Hepatocyte (in vitro differentiated cells): ENCODE data around the gene PRKCA. TPM values are rescaled to one million over a fixed set of nuclear protein-coding genes. Genes with fewer than 3 reads are reported as not detected.

Source experiments
- DNase-seq: peaks from one replicate; pipeline ENCODE4 v3.0.0-alpha.2; 2016; ENCODE audit warnings: low spot score
- H2AFZ ChIP-seq: fragments of 200-600 bp; sonication (generic); 2 replicates; pipeline ENCODE4 v1.6.0; 2016; ENCODE audit warnings: antibody characterized with exemption, mild to moderate bottlenecking
- H3K27ac ChIP-seq: fragments of 200-600 bp; sonication (generic); 2 replicates; pipeline ENCODE4 v1.5.1; 2016; ENCODE audit warnings: mild to moderate bottlenecking
- H3K27me3 ChIP-seq: fragments of 200-600 bp; sonication (generic); 2 replicates; pipeline ENCODE4 v1.6.1; 2016
- H3K36me3 ChIP-seq: fragments of 200-600 bp; sonication (generic); replicated peaks from 2 replicates; pipeline ENCODE4 v1.5.1; 2016; ENCODE audit warnings: low read depth; ENCODE audit not compliant: insufficient read depth
- H3K4me1 ChIP-seq: fragments of 200-600 bp; sonication (generic); 2 replicates; pipeline ENCODE4 v1.5.1; 2016; ENCODE audit warnings: mild to moderate bottlenecking, moderate library complexity; ENCODE audit not compliant: insufficient read depth
- H3K4me2 ChIP-seq: fragments of 200-600 bp; sonication (generic); 2 replicates; pipeline ENCODE4 v1.6.0; 2016
- H3K4me3 ChIP-seq: fragments of 200-600 bp; sonication (generic); 2 replicates; pipeline ENCODE4 v1.5.1; 2016; ENCODE audit warnings: mild to moderate bottlenecking
- H3K79me2 ChIP-seq: fragments of 200-600 bp; sonication (generic); 2 replicates; pipeline ENCODE4 v1.6.0; 2017; ENCODE audit warnings: mild to moderate bottlenecking
- H3K9me2 ChIP-seq: fragments of 200-600 bp; sonication (generic); replicated peaks from 2 replicates; pipeline ENCODE4 v1.6.0; 2017; ENCODE audit warnings: mild to moderate bottlenecking; ENCODE audit not compliant: insufficient read depth
- H3K9me3 ChIP-seq: fragments of 200-600 bp; sonication (generic); 2 replicates; pipeline ENCODE4 v1.5.1; 2016; ENCODE audit warnings: low read depth, mild to moderate bottlenecking
- H4K20me1 ChIP-seq: fragments of 200-600 bp; sonication (generic); 2 replicates; pipeline ENCODE4 v1.6.0; 2016; ENCODE audit warnings: mild to moderate bottlenecking; ENCODE audit not compliant: insufficient read depth, poor library complexity, severe bottlenecking
- CTCF ChIP-seq: fragments of 200-600 bp; sonication (generic); IDR thresholded peaks from 2 replicates; pipeline ENCODE4 v1.5.1; 2016; ENCODE audit warnings: antibody characterized with exemption, mild to moderate bottlenecking; ENCODE audit not compliant: poor library complexity
- EZH2 ChIP-seq: fragments of 200-600 bp; sonication (generic); IDR thresholded peaks from 2 replicates; pipeline ENCODE4 v1.6.1; 2016; ENCODE audit warnings: antibody characterized with exemption, mild to moderate bottlenecking, borderline replicate concordance
- EZH2phosphoT487 ChIP-seq: fragments of 200-600 bp; sonication (generic); IDR thresholded peaks from one replicate; pipeline ENCODE4 v1.6.1; 2018; ENCODE audit warnings: antibody characterized with exemption, mild to moderate bottlenecking, low read depth, moderate library complexity; ENCODE audit not compliant: unreplicated experiment, severe bottlenecking
- WGBS: methylation state at CpG from one replicate; pipeline ENCODE4 v1.1.6; 2016; ENCODE audit warnings: low lambda C conversion rate; ENCODE audit errors: missing lambda C conversion rate; 5-methylcytosine and 5-hydroxymethylcytosine counted together
- polyA plus RNA-seq: library from polyadenylated mRNA; unstranded; fragments of >200 nt; fragmentation: Nextera tagmentation; extraction: Ambion mirVana; gene quantifications from 2 replicates; pipeline ENCODE4 v1.2.1, GENCODE V29; 2016
- total RNA-seq: library from RNA; depleted of rRNA; stranded (reverse); fragments of >200 nt; gene quantifications from 2 replicates; pipeline ENCODE4 v1.2.3, GENCODE V29; 2014

The PRKCA gene
- total and polyA plus RNA-seq, 2 experiments from 2014 or later, result 5.9 to 18.5 TPM

- H2AFZ ChIP-seq, result no peak overlapping the region
- TF ChIP-seq EZH2 (no peak), CTCF (no peak), EZH2phosphoT487 (no peak)
- no peak overlapping the region for H3K4me2 ChIP-seq
- no peaks in the 10 kb centered on the region for H3K27me3 ChIP-seq
- no peaks in the 10 kb centered on the region for H4K20me1 ChIP-seq
- peaks cover 38% of the 10 kb centered on the region for H3K79me2 ChIP-seq
- no peak overlapping the region for H3K4me3 ChIP-seq
- H3K9me3 ChIP-seq, result no peaks in the 10 kb centered on the region
- H3K36me3 ChIP-seq, result no peaks in the 10 kb centered on the region
- H3K27ac ChIP-seq, result no peak overlapping the region
- DNase-seq, result no peak
- H3K9me2 ChIP-seq, result no peaks in the 10 kb centered on the region
- WGBS, result 84% methylated on average over 6 of the region's 6 CpGs
- peaks cover 9% of the 10 kb centered on the region for H3K4me1 ChIP-seq
Measured at GRCh38 chr17:66436631-66437030, 134.2 kb downstream of the PRKCA start.

- Histone ChIP-seq H3K27me3 (no peaks in the 10 kb centered on the region), H3K4me1 (peaks cover 9% of the 10 kb centered on the region), H2AFZ (no peak overlapping the region), H3K79me2 (peaks cover 37% of the 10 kb centered on the region), H3K9me2 (no peaks in the 10 kb centered on the region), H3K36me3 (no peaks in the 10 kb centered on the region), H4K20me1 (no peaks in the 10 kb centered on the region), H3K4me3 (no peak overlapping the region), H3K9me3 (no peaks in the 10 kb centered on the region), H3K4me2 (no peak overlapping the region), H3K27ac (no peak overlapping the region)
- no peak for TF ChIP-seq CTCF
- no peak for TF ChIP-seq EZH2
- no peak for TF ChIP-seq EZH2phosphoT487
- DNase-seq, result no peak
- 76% methylated on average over 2 of the region's 5 CpGs for WGBS
Measured at GRCh38 chr17:66437476-66438026, 135.1 kb downstream of the PRKCA start.

- 87% methylated on average over 7 of the region's 7 CpGs for WGBS
- TF ChIP-seq EZH2, result no peak
- TF ChIP-seq EZH2phosphoT487, result no peak
- no peak for TF ChIP-seq CTCF
- no peaks in the 10 kb centered on the region for H3K27me3 ChIP-seq
- no peaks in the 10 kb centered on the region for H4K20me1 ChIP-seq
- peaks cover 37% of the 10 kb centered on the region for H3K79me2 ChIP-seq
- H3K4me2 ChIP-seq, result no peak overlapping the region
- H3K4me1 ChIP-seq, result peaks cover 9% of the 10 kb centered on the region
- H3K27ac ChIP-seq, result no peak overlapping the region
- H3K4me3 ChIP-seq, result no peak overlapping the region
- no peaks in the 10 kb centered on the region for H3K9me3 ChIP-seq
- H2AFZ ChIP-seq, result no peak overlapping the region
- no peaks in the 10 kb centered on the region for H3K9me2 ChIP-seq
- DNase-seq, result no peak
- no peaks in the 10 kb centered on the region for H3K36me3 ChIP-seq
Measured at GRCh38 chr17:66438101-66438500, 135.7 kb downstream of the PRKCA start.
